T-cell (primary cell): ENCODE data around the gene PSMC3. TPM values are rescaled to one million over a fixed set of nuclear protein-coding genes. Genes with fewer than 3 reads are reported as not detected.

Experiments
- ATAC-seq, 4 experiments: fragments of 200-7000 bp in 3 of 4; fragments of 150-1000 bp in 1 of 4; cut with Tn5 transposase; replicated peaks in 1 of 4; 1 replicate in 3 of 4; 2 replicates in 1 of 4; pipeline ENCODE4 v1.10.0; 2021; ENCODE audit warnings: moderate library complexity in 3 of 4, mild to moderate bottlenecking in 2 of 4, moderate number of reproducible peaks in 1 of 4
- CTCF ChIA-PET, 2 donors: fragments of 300-600 bp; sonication (Branson Sonifier 250); formaldehyde crosslinking; loops; one replicate each; lab custom pipeline; 2022; ENCODE audit warnings: antibody characterized with exemption in 2 of 2; lab: Charles Lee
- POLR2A ChIA-PET, 2 donors: fragments of 300-600 bp; sonication (Branson Sonifier 250); formaldehyde crosslinking; loops; one replicate each; lab custom pipeline; 2022; ENCODE audit warnings: antibody characterized with exemption in 2 of 2; lab: Charles Lee
- DNase-seq, 35 experiments: peaks; one replicate each; pipeline versions ENCODE4 v3.0.0 to v3.0.0-alpha.2; 2013 to 2023
- H3K27ac ChIP-seq: one replicate; pipeline ENCODE4 v1.5.1; 2013; ENCODE audit warnings: low read length
- H3K27me3 ChIP-seq, 2 experiments: replicated peaks in 1 of 2; 1 replicate in 1 of 2; 2 replicates in 1 of 2; pipeline versions ENCODE4 v1.6.1 to v1.7.0; 2013; ENCODE audit warnings: low read length in 1 of 2, mixed read lengths in 1 of 2; ENCODE audit not compliant: control insufficient read depth in 2 of 2, insufficient read depth in 2 of 2; ENCODE audit errors: extremely low read depth in 1 of 2
- H3K36me3 ChIP-seq, 2 donors: 1 replicate in 1 of 2; 2 replicates in 1 of 2; pipeline versions ENCODE4 v1.6.1 to v1.7.0; 2013; ENCODE audit warnings: low read length in 1 of 2; ENCODE audit not compliant: control insufficient read depth in 2 of 2, insufficient read depth in 1 of 2; ENCODE audit errors: extremely low read depth in 1 of 2
- H3K4me1 ChIP-seq, 2 experiments: 1 replicate in 1 of 2; 2 replicates in 1 of 2; pipeline versions ENCODE4 v1.6.1 to v1.7.0; 2013; ENCODE audit warnings: low read length in 2 of 2, mixed read lengths in 1 of 2; ENCODE audit not compliant: insufficient read depth in 2 of 2, control insufficient read depth in 1 of 2; ENCODE audit errors: extremely low read depth in 1 of 2
- H3K4me3 ChIP-seq, 2 donors: 1 replicate in 1 of 2; 2 replicates in 1 of 2; pipeline versions ENCODE4 v1.5.1 to v1.7.0; 2013; ENCODE audit warnings: mild to moderate bottlenecking in 2 of 2, low read length in 1 of 2, moderate library complexity in 1 of 2; ENCODE audit not compliant: control insufficient read depth in 1 of 2; ENCODE audit errors: extremely low read depth in 1 of 2
- H3K9me3 ChIP-seq: 2 replicates; pipeline ENCODE4 v1.7.0; 2013
- H3K27ac Mint-ChIP-seq, 2 donors: one replicate each; pipeline ENCODE4 v1.8.0; 2020 to 2021; ENCODE audit warnings: mild to moderate bottlenecking in 2 of 2, mixed read lengths in 2 of 2
- H3K27me3 Mint-ChIP-seq, 2 donors: one replicate each; pipeline ENCODE4 v1.8.0; 2021 to 2022; ENCODE audit warnings: mixed read lengths in 2 of 2
- H3K36me3 Mint-ChIP-seq: one replicate; pipeline ENCODE4 v1.8.0; 2021; ENCODE audit warnings: mixed read lengths
- H3K4me1 Mint-ChIP-seq, 3 donors: one replicate each; pipeline ENCODE4 v1.8.0; 2020 to 2022; ENCODE audit warnings: mixed read lengths in 3 of 3, mild to moderate bottlenecking in 1 of 3
- H3K4me3 Mint-ChIP-seq, 3 donors: one replicate each; pipeline ENCODE4 v1.8.0; 2020 to 2022; ENCODE audit warnings: mild to moderate bottlenecking in 3 of 3, mixed read lengths in 3 of 3, moderate library complexity in 3 of 3
- H3K9me3 Mint-ChIP-seq, 3 donors: one replicate each; pipeline ENCODE4 v1.8.0; 2020 to 2022; ENCODE audit warnings: mixed read lengths in 3 of 3
- WGBS: methylation state at CpG from one replicate; pipeline ENCODE4 v1.1.5; 2013; ENCODE audit warnings: missing lambda C conversion rate; ENCODE audit not compliant: insufficient coverage; 5-methylcytosine and 5-hydroxymethylcytosine counted together
- total RNA-seq, 35 experiments: library from RNA in 6 of 35; stranded (reverse) in 6 of 35; fragments of 120-200 nt in 1 of 35; gene quantifications; one replicate each; pipeline versions ENCODE4 v1.2.1 to v1.2.4 and lab custom pipeline; 2013 to 2026

Gene PSMC3
- total RNA-seq, 5 donors from 2014 or later (not counting 1 experiment from before 2014, with no cell fraction given) = 48.6 to 64.4 (median 55.0) TPM

- ATAC-seq = no peak
- Mint-ChIP-seq H3K27ac (no peak overlapping the region), H3K36me3 (no peaks in the 10 kb centered on the region), H3K4me1 (no peaks in the 10 kb centered on the region), H3K9me3 (no peaks in the 10 kb centered on the region), H3K27me3 (no peaks in the 10 kb centered on the region), H3K4me3 (no peak overlapping the region)
- DNase-seq = no peak
- ChIA-PET POLR2A (no interaction called here), CTCF (no interaction called here)
- Histone ChIP-seq H3K36me3 (no peaks in the 10 kb centered on the region), H3K9me3 (no peaks in the 10 kb centered on the region), H3K27ac (no peak overlapping the region), H3K27me3 (no peaks in the 10 kb centered on the region), H3K4me1 (peaks cover 0 to 3% of the 10 kb centered on the region in 2 experiments), H3K4me3 (no peak overlapping the region)
- WGBS = no CpG with 5 or more reads among the region's 2 CpGs
These were observed 13.8 kb upstream of the PSMC3 start for GRCh38 chr11:47440054-47440476.

GRCh38 chr11:47438721-47439120 lies 12.5 kb upstream of the PSMC3 start:
- no peaks in the 10 kb centered on the region for H3K9me3 Mint-ChIP-seq
- no peak overlapping the region for H3K4me3 Mint-ChIP-seq
- Histone ChIP-seq H3K27me3 (no peaks in the 10 kb centered on the region), H3K36me3 (no peaks in the 10 kb centered on the region), H3K4me1 (peaks cover 0 to 3% of the 10 kb centered on the region in 2 experiments), H3K27ac (no peak overlapping the region), H3K4me3 (no peak overlapping the region), H3K9me3 (no peaks in the 10 kb centered on the region)
- ChIA-PET CTCF (no interaction called here), POLR2A (no interaction called here)
- ATAC-seq (no peak), DNase-seq (no peak)
- no peaks in the 10 kb centered on the region for H3K4me1 Mint-ChIP-seq
- 97% methylated on average over 17 of the region's 18 CpGs for WGBS
- no peaks in the 10 kb centered on the region for H3K27me3 Mint-ChIP-seq
- no peaks in the 10 kb centered on the region for H3K36me3 Mint-ChIP-seq
- H3K27ac Mint-ChIP-seq = no peak overlapping the region

GRCh38 chr11:47437746-47438418 lies 11.6 kb upstream of the PSMC3 start:
- no peaks in the 10 kb centered on the region for H3K27me3 Mint-ChIP-seq
- Histone ChIP-seq H3K36me3 (no peaks in the 10 kb centered on the region), H3K4me1 (no peaks in the 10 kb centered on the region), H3K27ac (no peak overlapping the region), H3K4me3 (no peak overlapping the region), H3K27me3 (no peaks in the 10 kb centered on the region), H3K9me3 (no peaks in the 10 kb centered on the region)
- H3K4me3 Mint-ChIP-seq = no peak overlapping the region
- DNase-seq (no peak), ATAC-seq (no peak)
- 85% methylated on average over 11 of the region's 16 CpGs for WGBS
- CTCF ChIA-PET = no interaction called here
- H3K36me3 Mint-ChIP-seq = no peaks in the 10 kb centered on the region
- POLR2A ChIA-PET = interaction anchor here in 1 of 2 donors (0.5 kb wide), 1 partner anchor 46 kb away, joined by 3 read pairs; no protein-coding TSS in a partner anchor
- no peaks in the 10 kb centered on the region for H3K9me3 Mint-ChIP-seq
- no peaks in the 10 kb centered on the region for H3K4me1 Mint-ChIP-seq
- H3K27ac Mint-ChIP-seq = no peak overlapping the region

GRCh38 chr11:47437218-47437745 lies 11.0 kb upstream of the PSMC3 start:
- Histone ChIP-seq H3K27me3 (no peaks in the 10 kb centered on the region), H3K4me3 (no peak overlapping the region), H3K36me3 (no peaks in the 10 kb centered on the region), H3K27ac (no peak overlapping the region), H3K4me1 (no peaks in the 10 kb centered on the region), H3K9me3 (no peaks in the 10 kb centered on the region)
- DNase-seq (no peak), ATAC-seq (no peak)
- Mint-ChIP-seq H3K27me3 (no peaks in the 10 kb centered on the region), H3K9me3 (no peaks in the 10 kb centered on the region), H3K27ac (no peak overlapping the region), H3K4me3 (no peak overlapping the region), H3K4me1 (no peaks in the 10 kb centered on the region), H3K36me3 (no peaks in the 10 kb centered on the region)
- POLR2A ChIA-PET = interaction anchor here in 1 of 2 donors (0.5 kb wide), 1 partner anchor 47 kb away, joined by 3 read pairs; no protein-coding TSS in a partner anchor
- CTCF ChIA-PET = interaction anchor here in 1 of 2 donors (0.6 kb wide), 1 partner anchor 56 kb away, joined by 6 read pairs; no protein-coding TSS in a partner anchor
- 91% methylated on average over 6 of the region's 11 CpGs for WGBS

- ATAC-seq = no peak
- Histone ChIP-seq H3K27ac (no peak overlapping the region), H3K4me3 (no peak overlapping the region), H3K9me3 (no peaks in the 10 kb centered on the region), H3K36me3 (no peaks in the 10 kb centered on the region), H3K4me1 (no peaks in the 10 kb centered on the region), H3K27me3 (no peaks in the 10 kb centered on the region)
- Mint-ChIP-seq H3K27ac (no peak overlapping the region), H3K9me3 (no peaks in the 10 kb centered on the region), H3K36me3 (no peaks in the 10 kb centered on the region), H3K4me1 (no peaks in the 10 kb centered on the region), H3K27me3 (no peaks in the 10 kb centered on the region), H3K4me3 (no peak overlapping the region)
- WGBS = no CpG with 5 or more reads among the region's 3 CpGs
- ChIA-PET CTCF (interaction anchor here in 1 of 2 donors (0.6 kb wide), 1 partner anchor 56 kb away, joined by 6 read pairs; no protein-coding TSS in a partner anchor), POLR2A (no interaction called here)
- no peak for DNase-seq
These were observed 10.5 kb upstream of the PSMC3 start for GRCh38 chr11:47436726-47437125.

GRCh38 chr11:47435687-47436086 lies 9.4 kb upstream of the PSMC3 start:
- Mint-ChIP-seq H3K36me3 (no peaks in the 10 kb centered on the region), H3K27ac (no peak overlapping the region), H3K9me3 (no peaks in the 10 kb centered on the region), H3K4me1 (no peaks in the 10 kb centered on the region), H3K27me3 (no peaks in the 10 kb centered on the region), H3K4me3 (no peak overlapping the region)
- ATAC-seq (no peak), DNase-seq (no peak)
- ChIA-PET CTCF (interaction anchor here in 1 of 2 donors (0.6 kb wide), 1 partner anchor 10 kb away, joined by 3 read pairs; no protein-coding TSS in a partner anchor), POLR2A (no interaction called here)
- H3K36me3 ChIP-seq = no peaks in the 10 kb centered on the region
- no peaks in the 10 kb centered on the region for H3K4me1 ChIP-seq
- 98% methylated on average over 3 of the region's 3 CpGs for WGBS
- no peak overlapping the region for H3K4me3 ChIP-seq
- H3K27ac ChIP-seq = no peak overlapping the region
- H3K27me3 ChIP-seq = no peaks in the 10 kb centered on the region
- no peaks in the 10 kb centered on the region for H3K9me3 ChIP-seq
